Activated B cell treated with CpG ODN at 0.5 μM for 24 hours (primary cell): ENCODE measurements around the gene LMO3. TPM values are rescaled to one million over a fixed set of nuclear protein-coding genes. Genes with fewer than 3 reads are reported as not detected.

Experiments
- ATAC-seq: fragments of 200-7000 bp; cut with Tn5 transposase; one replicate; pipeline ENCODE4 v1.10.0; 2021; ENCODE audit warnings: low read depth, mild to moderate bottlenecking, moderate library complexity
- CTCF ChIA-PET: fragments of 350-600 bp; sonication (Branson Sonifier 250); formaldehyde crosslinking; loops from one replicate; lab custom pipeline; 2021; ENCODE audit warnings: antibody characterized with exemption; lab: Charles Lee
- POLR2A ChIA-PET: fragments of 350-600 bp; sonication (Branson Sonifier 250); formaldehyde crosslinking; loops from one replicate; lab custom pipeline; 2021; ENCODE audit warnings: antibody characterized with exemption; lab: Charles Lee
- DNase-seq: peaks from one replicate; pipeline ENCODE4 v3.0.0; 2022
- H3K27ac Mint-ChIP-seq: one replicate; pipeline ENCODE4 v1.8.0; 2020; ENCODE audit warnings: mixed read lengths
- H3K27me3 Mint-ChIP-seq: one replicate; pipeline ENCODE4 v1.8.0; 2021; ENCODE audit warnings: mixed read lengths
- H3K36me3 Mint-ChIP-seq: one replicate; pipeline ENCODE4 v1.8.0; 2021; ENCODE audit warnings: low read depth, mixed read lengths
- H3K4me1 Mint-ChIP-seq: one replicate; pipeline ENCODE4 v1.8.0; 2021; ENCODE audit warnings: mixed read lengths
- H3K4me3 Mint-ChIP-seq: one replicate; pipeline ENCODE4 v1.8.0; 2020; ENCODE audit warnings: mild to moderate bottlenecking, mixed read lengths
- H3K9me3 Mint-ChIP-seq: one replicate; pipeline ENCODE4 v1.8.0; 2020; ENCODE audit warnings: mixed read lengths
- CTCF ChIP-seq: fragments of 200-600 bp; IDR thresholded peaks from one replicate; pipeline ENCODE4 v1.8.0; 2022; ENCODE audit warnings: antibody characterized with exemption, mild to moderate bottlenecking
- intact Hi-C: fragments of 100-400 bp; cut with micrococcal nuclease; formaldehyde crosslinking; loops from one replicate; pipeline ENCODE4 v1.15.1; 2024
- total RNA-seq: library from RNA; stranded (reverse); gene quantifications from 2 replicates; pipeline ENCODE4 v1.2.3, GENCODE V29; 2022

The LMO3 gene
- total RNA-seq, 1 donor from 2014 or later: not detected

DNA sequence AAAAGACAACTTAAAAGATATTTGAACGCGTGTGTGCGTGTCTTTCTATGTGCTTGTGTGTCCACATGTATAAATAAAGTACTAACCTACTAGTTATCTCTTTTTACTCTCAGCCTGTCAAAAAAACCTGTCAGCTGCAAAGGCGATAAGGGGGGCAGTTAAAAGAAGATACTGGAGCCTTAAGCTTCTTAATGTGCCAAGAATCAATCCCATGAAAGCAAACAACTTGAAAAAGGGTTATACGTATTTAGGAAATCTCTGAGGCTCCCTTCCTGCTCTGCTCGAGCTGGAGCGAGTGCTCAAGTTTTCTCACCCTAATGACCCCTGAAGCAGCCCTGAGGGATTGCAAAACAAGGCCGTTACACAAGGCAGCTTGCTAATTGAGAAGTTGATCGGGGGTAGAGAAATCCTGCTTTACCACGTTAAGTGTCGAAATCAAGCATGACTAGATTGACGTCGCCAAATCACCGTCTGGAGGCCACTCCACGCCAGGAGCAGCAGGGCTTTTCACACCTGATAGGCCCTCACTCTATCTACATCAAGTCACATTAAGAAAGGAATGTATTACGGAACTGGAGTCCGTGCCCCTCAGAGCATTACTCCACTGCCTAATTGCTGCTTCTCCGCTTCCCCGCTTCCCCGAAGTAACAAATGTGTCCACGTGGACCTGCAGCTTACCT is 32.4 kb downstream of the LMO3 start:
- DNase-seq: no peak
- H3K27ac Mint-ChIP-seq: no peak overlapping the region
- H3K36me3 Mint-ChIP-seq: no peaks in the 10 kb centered on the region
- no peaks in the 10 kb centered on the region for H3K27me3 Mint-ChIP-seq
- CTCF ChIA-PET: no interaction called here
- ATAC-seq: no peak
- no peak overlapping the region for H3K4me3 Mint-ChIP-seq
- POLR2A ChIA-PET: no interaction called here
- intact Hi-C loops: no loop called here
- H3K4me1 Mint-ChIP-seq: no peaks in the 10 kb centered on the region
- peaks cover 2% of the 10 kb centered on the region for H3K9me3 Mint-ChIP-seq
- no peak for TF ChIP-seq CTCF

DNA sequence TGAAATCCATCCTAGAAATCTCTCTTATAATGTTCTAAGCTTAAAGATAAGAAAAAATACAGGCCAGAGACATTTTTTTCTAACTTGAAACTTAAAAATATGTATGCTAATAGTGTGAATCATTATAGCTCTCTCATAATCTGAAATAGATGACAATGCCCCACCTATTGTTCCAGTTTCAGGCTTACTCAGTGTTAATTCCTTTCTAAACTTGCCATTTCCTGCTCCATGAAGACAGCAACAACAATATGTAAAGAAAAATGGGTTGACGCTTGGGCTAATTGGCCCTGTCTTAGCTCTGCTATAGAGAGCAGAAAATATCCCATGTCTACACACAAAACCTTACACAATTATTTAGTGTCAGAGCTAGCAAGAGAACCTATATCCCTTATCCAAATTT is 37.1 kb downstream of the LMO3 start:
- ATAC-seq: no peak
- H3K36me3 Mint-ChIP-seq: no peaks in the 10 kb centered on the region
- intact Hi-C loops: loop anchor here (2.0 kb wide), 1 partner anchor 20 kb away; no protein-coding TSS in a partner anchor

DNA sequence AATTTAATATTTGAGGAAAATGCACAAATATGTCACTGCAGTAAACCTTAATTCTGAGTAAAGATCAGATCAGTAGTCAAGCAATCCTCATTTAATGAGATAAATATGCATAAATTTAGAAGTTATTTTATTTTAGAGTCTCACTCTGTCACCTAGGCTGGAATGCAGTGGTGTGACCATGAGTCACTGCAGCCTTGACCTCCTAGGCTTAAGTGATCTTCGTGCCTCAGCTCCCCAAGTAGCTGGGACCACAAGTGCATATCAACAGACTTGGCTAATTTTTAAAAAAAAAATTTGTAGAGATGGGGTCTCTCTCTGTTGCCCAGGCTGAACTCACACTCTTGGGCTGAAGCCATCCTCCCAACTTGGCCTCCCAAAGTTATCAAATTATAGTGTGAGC is 41.3 kb downstream of the LMO3 start:
- no peaks in the 10 kb centered on the region for H3K4me1 Mint-ChIP-seq
- no peak for TF ChIP-seq CTCF
- no peaks in the 10 kb centered on the region for H3K27me3 Mint-ChIP-seq
- no peak overlapping the region for H3K4me3 Mint-ChIP-seq
- ChIA-PET CTCF (no interaction called here), POLR2A (no interaction called here)
- no peak overlapping the region for H3K27ac Mint-ChIP-seq
- ATAC-seq (no peak), DNase-seq (no peak)
- no peaks in the 10 kb centered on the region for H3K36me3 Mint-ChIP-seq
- intact Hi-C loops: no loop called here
- peaks cover 2% of the 10 kb centered on the region for H3K9me3 Mint-ChIP-seq

More for the DNA sequence above, 37.1 kb downstream of the LMO3 start:
- no peaks in the 10 kb centered on the region for H3K4me1 Mint-ChIP-seq
- H3K4me3 Mint-ChIP-seq: no peak overlapping the region
- H3K9me3 Mint-ChIP-seq: peaks cover 2% of the 10 kb centered on the region
- CTCF ChIA-PET: no interaction called here
- no peaks in the 10 kb centered on the region for H3K27me3 Mint-ChIP-seq
- no peak overlapping the region for H3K27ac Mint-ChIP-seq
- POLR2A ChIA-PET: no interaction called here
- no peak for TF ChIP-seq CTCF
- no peak for DNase-seq

DNA sequence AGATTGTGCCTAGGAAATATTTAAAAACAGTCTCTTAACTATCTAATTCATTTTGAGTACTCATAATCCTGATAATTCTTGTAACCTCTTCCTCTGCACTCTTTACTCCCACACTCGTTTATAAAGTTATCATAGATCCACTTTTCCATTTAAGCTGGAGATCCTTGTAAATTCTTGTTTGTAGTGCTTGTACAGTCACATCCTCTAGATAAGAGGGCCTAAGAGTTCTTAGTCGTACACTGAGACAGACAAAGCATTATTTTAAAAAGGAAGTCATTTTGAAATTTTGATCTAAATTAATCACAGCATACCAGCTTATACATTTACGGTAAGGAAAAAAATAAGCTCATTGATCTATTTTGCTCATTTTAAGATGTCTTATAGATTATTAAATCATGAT is 42.5 kb downstream of the LMO3 start:
- no peak for ATAC-seq
- Mint-ChIP-seq H3K4me1 (no peaks in the 10 kb centered on the region), H3K4me3 (no peak overlapping the region), H3K27ac (no peak overlapping the region), H3K27me3 (no peaks in the 10 kb centered on the region), H3K9me3 (no peaks in the 10 kb centered on the region), H3K36me3 (no peaks in the 10 kb centered on the region)
- intact Hi-C loops: no loop called here
- no peak for TF ChIP-seq CTCF
- ChIA-PET POLR2A (no interaction called here), CTCF (no interaction called here)
- DNase-seq: no peak

- ChIA-PET CTCF (no interaction called here), POLR2A (no interaction called here)
- intact Hi-C loops: no loop called here
- no peaks in the 10 kb centered on the region for H3K36me3 Mint-ChIP-seq
- H3K27ac Mint-ChIP-seq: no peak overlapping the region
- no peaks in the 10 kb centered on the region for H3K4me1 Mint-ChIP-seq
- no peak overlapping the region for H3K4me3 Mint-ChIP-seq
- TF ChIP-seq CTCF: no peak
- no peak for ATAC-seq
- H3K27me3 Mint-ChIP-seq: no peaks in the 10 kb centered on the region
- no peak for DNase-seq
- no peaks in the 10 kb centered on the region for H3K9me3 Mint-ChIP-seq
These were observed 43.0 kb downstream of the LMO3 start for GRCh38 chr12:16562921-16563320.
